Erythroblast (primary cell): ENCODE results near the gene PLTP.
A peak's percentile ranks its signal among the peaks of the same experiment; 100 is the strongest.

Experiments used
- GATA1 ChIP-seq: IDR thresholded peaks from 2 replicates; pipeline ENCODE4 v1.6.1; 2011; ENCODE audit warnings: low read depth, mild to moderate bottlenecking, control low read depth, low read length, moderate library complexity
- POLR2A ChIP-seq: IDR thresholded peaks from 2 replicates; pipeline ENCODE4 v1.6.1; 2011; ENCODE audit warnings: mild to moderate bottlenecking, low read length

DNA sequence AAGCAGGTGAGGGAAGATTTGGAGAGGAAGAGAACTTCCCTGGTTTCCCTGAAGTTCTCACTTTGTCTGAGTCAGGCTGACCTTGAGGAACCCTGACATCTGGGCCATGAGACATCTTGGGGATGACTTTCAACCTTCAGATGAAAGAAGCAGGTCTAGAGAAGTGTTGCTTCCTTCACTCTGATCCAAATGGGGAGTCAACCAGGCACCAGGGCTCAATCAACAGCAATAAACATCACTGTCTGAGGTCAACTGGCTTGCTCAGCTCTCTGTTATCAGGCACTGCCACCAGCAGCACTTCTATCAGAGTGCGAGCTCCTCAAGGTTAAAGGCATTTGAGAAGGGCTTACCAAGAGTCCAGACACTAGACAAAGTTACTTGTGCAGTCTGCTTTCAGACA lies 61.0 kb downstream of the PLTP start:
- TF ChIP-seq POLR2A (peak; percentile 28), GATA1 (peak; percentile 12)
